GM18498 (cell line): ENCODE measurements around the gene GALT.
A peak's percentile ranks its signal among the peaks of the same experiment; 100 is the strongest.
"Not testable (repeated sequence)": the region's sequence is repeated elsewhere in the genome, so short reads cannot be mapped to it uniquely, and the experiment has no call there.

Experiments
- ATAC-seq: cut with Tn5 transposase; IDR thresholded peaks from one replicate; pipeline ENCODE4 v1.9.1; 2021; ENCODE audit warnings: mild to moderate bottlenecking, moderate library complexity; ENCODE audit not compliant: unreplicated experiment

GALT gene

DNA sequence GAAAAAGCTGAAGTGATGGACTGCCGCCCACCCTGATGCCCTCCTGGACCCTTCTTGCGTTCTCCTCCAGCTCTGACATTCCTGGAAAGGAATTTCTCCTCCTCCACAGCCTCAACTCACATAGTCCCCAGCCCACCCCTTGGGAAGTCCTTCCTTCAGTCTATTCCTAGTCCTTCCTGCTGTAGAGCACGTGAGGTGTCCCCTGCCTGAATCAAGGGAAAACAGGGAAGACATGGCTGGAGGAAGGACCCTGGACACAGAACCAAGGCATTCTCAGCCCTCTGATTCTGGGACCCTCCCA, 21.3 kb upstream of the GALT start:
- no peak for ATAC-seq

- no peak for ATAC-seq
Observed at GRCh38 chr9:34627716-34628655, 18.5 kb upstream of the GALT start.

- ATAC-seq = peak; percentile 55
Observed at GRCh38 chr9:34628656-34629490, 17.6 kb upstream of the GALT start, which contains the start of gene ARID3C. Gene ARID3C, minus strand, starts transcription at chr9:34629066. Its CDS starts 1,052 bp downstream, at chr9:34628014.

DNA sequence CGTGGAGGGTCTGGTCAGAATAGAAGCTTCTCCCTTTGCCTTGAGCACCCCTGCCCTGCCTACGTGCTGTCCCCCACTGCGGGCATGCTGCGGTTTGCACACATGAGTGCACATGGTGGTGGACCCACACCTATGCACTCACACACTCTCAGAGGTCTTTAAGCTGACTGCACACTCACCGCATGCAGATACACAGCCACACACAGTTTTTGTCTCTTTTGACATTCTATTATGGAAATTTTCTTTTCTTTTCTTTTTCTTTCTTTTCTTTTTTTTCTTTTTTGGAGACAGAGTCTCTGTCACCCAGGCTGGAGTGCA, 17.0 kb upstream of the GALT start:
- ATAC-seq = no peak

- no peak for ATAC-seq
Observed at GRCh38 chr9:34630402-34631154, 15.9 kb upstream of the GALT start.

- no peak for ATAC-seq
Observed at GRCh38 chr9:34633166-34633565, 13.3 kb upstream of the GALT start.

- ATAC-seq = peak; percentile 39
Observed at GRCh38 chr9:34633851-34634550, 12.5 kb upstream of the GALT start.

GRCh38 chr9:34634551-34635248, 11.8 kb upstream of the GALT start:
- no peak for ATAC-seq

DNA sequence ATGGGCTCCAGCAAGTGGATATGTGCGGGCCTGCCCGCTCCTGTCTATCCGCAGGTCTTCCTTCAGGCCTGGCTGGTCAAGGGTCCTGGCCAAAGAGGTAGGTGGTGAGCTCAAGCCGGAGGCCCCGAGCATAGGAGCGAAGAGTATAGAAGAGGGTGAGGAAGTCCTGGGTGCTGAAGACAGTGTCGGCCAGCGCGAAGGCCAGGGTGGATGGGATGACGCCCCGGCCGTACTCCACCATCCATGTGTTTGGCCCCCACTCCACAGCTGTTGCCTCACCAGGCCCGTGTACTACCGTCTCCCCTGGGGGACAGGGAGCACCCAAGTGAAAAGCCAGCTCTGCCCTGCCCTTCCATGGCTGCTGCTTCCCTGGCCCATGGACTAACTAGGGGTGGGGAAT, 10.9 kb upstream of the GALT start:
- no peak for ATAC-seq

DNA sequence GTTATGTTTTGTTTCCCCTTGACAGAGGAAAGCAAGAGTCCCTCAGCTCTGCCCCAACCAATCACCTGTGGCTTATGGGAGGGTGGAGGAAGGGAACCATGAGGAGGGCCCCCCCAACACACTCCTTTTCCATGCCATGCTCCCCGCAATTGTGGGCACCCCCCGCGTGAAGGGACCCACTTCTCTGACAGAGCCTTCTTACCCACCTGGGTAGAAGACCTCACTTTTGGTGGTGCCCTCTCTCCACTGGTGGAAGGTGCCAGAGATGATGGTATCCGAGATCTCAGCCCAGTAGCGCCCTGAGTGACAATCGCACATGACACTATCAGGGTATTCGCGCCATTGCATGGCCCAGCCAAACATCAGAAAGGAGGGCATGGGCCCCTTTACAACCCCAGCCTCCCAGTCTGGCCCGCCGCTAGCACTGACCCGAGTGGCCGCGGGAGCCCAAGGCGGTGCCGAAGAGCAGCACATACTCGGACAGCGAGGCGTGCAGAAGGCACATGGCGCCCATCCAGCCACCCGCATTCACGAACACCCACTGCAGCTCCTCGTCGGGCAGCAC, 9.6 kb upstream of the GALT start:
- no peak for ATAC-seq

DNA sequence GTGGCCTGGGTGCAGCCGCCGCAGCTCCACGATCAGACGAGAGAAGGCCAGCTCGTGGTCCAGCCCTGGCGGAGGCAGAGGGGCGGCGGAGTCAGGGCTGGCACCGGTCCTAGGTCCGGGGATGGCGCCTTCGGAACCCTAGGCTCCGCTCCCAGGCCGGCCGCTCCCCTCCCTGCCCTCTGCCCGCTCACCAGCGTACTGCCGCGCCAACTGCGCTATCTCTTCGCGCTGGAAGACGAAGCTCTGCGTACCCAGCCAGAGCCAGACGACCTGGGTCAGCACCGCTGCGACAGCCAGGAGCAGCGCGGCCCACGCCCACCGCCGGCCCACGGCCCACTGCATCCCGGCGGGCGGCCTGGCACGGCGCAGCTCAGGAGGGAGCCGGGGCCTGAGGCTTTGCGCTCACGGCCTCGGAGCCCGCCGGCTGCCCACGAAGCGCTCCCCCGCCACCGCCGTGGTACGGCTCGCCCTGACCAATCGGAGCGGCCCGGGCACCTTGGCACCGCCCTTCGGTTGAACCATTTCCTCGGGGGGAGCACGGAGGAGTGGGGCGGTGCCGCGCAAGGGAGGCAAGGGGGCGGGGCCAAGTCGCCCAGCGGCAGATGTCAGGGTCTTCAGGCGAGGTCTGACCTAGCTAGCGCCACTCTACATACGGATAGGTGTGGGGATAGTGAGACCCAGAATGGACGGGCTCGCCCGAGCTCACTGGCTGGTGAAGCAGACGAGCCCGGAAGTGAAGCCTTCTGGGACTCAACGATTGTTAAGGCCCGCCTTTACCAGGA, 8.9 kb upstream of the GALT start, which contains the start of gene SIGMAR1:
Gene SIGMAR1, minus strand, starts transcription at position 432 of the 782 bp plus-strand sequence. Its CDS starts 90 bp downstream, at position 342.
- ATAC-seq = peak; percentile 91

- no peak for ATAC-seq
Observed at GRCh38 chr9:34638138-34638445, 8.4 kb upstream of the GALT start.

- not testable (repeated sequence) for ATAC-seq
Observed at GRCh38 chr9:34639322-34639721, 7.2 kb upstream of the GALT start.

GRCh38 chr9:34642679-34643078, 3.8 kb upstream of the GALT start:
- ATAC-seq = no peak

DNA sequence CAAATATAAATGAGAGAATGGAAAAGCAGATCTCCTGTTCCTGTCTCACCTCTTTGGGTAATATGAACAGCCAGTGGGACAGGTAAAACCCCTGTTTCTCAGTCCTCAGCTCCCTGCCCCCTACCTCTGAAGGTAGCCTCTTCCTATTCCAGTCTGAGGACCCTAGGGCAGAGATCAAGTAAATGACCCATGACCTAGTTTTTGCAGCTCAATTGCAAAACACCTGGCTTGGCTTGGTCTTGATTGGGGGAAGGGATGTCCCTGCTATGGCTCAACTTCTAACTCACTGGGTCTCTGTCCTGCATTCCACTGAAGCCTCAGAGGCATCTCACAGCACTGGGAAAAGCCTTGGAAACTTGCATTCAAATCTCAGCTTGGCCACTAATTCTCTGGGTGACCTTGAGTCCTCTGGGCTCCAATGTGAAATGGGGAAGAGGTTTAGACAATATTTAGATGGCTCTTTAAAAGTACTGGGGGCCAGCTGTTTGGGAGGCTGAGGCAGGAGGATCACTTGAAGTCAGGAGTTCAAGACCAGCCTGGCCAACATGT, 1.6 kb upstream of the GALT start:
- ATAC-seq = no peak

DNA sequence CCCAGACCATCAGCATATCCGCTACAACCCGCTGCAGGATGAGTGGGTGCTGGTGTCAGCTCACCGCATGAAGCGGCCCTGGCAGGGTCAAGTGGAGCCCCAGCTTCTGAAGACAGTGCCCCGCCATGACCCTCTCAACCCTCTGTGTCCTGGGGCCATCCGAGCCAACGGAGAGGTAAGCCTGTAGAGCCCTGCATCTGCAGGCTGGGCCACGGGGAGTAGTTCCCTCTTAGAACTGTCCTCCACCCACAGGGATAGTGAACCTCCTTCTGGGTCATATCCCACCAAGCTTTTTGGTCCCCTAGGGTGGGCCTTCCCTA, 569 bp downstream of the GALT start:
- ATAC-seq = no peak

DNA sequence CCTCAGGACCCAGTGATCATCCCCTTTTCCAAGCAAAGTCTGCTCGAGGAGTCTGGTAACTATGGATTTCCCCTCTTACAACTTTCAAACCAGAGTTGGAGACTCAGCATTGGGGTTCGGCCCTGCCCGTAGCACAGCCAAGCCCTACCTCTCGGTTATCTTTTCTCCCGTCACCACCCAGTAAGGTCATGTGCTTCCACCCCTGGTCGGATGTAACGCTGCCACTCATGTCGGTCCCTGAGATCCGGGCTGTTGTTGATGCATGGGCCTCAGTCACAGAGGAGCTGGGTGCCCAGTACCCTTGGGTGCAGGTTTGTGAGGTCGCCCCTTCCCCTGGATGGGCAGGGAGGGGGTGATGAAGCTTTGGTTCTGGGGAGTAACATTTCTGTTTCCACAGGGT, 1.2 kb downstream of the GALT start:
- ATAC-seq = no peak

DNA sequence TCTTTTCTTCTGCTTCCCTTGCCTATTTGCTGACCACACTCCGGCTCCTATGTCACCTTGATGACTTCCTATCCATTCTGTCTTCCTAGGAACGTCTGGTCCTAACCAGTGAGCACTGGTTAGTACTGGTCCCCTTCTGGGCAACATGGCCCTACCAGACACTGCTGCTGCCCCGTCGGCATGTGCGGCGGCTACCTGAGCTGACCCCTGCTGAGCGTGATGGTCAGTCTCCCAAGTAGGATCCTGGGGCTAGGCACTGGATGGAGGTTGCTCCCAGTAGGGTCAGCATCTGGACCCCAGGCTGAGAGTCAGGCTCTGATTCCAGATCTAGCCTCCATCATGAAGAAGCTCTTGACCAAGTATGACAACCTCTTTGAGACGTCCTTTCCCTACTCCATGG, 2.2 kb downstream of the GALT start:
- ATAC-seq = no peak

DNA sequence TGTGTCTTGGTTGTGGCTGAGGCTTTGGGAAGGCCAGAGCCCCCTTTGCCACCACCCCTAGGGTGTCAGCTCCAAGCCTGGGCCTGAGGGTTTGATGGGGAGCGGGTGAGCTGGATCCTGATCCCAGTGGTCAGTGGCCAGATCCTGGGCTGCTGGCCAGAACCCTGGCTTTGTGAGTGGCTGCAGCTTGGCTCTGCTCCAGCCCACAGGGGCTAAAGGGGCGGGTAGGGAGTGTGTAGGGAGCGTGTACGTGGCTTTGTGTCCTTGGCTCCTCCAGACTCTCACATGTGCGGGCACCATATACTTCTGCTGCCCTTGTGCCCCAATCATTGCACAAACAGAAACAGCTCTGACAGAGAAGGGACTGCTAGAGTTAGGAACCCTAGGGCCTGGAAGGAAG, 4.3 kb downstream of the GALT start:
- no peak for ATAC-seq
